HG02763 (cell line): ENCODE results near the gene TRIM43.
"Not testable (repeated sequence)": the region's sequence is repeated elsewhere in the genome, so short reads cannot be mapped to it uniquely, and the experiment has no call there.

Experiments
- ATAC-seq: cut with Tn5 transposase; IDR thresholded peaks from one replicate; pipeline ENCODE4 v1.9.1; 2021; ENCODE audit warnings: mild to moderate bottlenecking, moderate library complexity; ENCODE audit not compliant: unreplicated experiment

Gene TRIM43

DNA sequence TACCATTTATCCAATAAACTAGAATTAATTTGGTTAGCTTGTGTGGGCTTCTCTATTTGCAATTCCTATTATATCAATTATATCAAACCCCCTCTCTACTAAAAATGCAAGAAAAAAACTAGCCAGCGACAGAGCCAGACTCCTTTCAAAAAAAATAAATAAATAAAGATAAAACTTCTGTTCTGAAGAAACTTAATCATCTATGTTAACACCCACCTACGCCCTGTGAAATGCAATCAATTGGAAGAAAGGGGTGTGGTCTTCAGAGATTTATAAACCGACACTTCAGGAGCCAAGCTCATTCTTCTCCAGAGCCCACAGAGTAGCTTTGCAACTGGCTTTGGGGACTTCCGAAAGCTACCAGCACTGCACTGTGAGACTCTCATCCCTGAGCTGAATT lies at the start of gene TRIM43:
TSS of gene TRIM43 (plus strand) at position 301 of the 400 bp plus-strand sequence. CDS start 2,023 bp downstream, outside the sequence.
- not testable (repeated sequence) for ATAC-seq

DNA sequence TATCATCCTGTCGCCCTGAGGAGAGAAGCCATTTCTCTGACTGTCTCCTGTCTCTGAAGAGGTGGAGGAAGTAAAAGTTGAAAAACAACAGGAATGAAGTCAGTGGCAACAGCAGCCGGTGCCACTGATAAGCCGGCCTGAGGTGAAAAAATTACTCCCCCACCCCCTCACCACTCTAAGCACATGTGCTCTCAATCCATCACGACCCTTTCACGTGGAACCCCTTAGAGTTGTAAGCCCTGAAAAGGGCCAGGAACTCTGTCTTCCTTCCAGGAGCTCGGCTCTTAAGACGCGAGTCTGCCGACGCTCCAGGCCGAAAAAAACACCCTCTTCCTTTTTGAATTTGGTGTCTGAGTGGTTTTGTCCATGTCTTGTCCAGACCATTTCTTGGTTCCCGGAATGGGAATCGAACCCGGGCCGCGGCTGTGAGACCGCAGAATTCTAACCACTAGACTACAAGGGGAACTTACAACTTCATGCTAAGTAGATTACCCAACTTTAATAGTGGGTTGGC lies 40.7 kb upstream of the TRIM43 start:
- no peak for ATAC-seq

DNA sequence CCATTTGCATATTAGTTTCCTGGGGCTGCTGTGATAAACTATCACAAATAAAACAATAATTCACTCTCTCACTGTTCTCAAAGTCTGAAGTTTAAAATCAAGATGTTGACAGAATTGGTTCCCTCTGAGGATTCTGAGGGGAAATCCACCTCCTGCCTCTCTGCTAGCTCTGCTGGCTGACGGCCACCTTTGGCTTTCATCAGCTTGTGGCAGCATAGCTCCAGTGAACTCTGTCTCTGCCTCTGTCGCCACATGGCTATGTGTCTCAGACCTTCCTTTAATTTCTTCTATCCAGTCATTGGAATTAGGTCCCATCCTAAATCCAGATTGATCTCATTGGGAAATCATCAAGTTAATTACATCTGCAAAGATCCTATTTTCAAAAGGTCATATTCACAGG lies 38.9 kb upstream of the TRIM43 start:
- no peak for ATAC-seq

DNA sequence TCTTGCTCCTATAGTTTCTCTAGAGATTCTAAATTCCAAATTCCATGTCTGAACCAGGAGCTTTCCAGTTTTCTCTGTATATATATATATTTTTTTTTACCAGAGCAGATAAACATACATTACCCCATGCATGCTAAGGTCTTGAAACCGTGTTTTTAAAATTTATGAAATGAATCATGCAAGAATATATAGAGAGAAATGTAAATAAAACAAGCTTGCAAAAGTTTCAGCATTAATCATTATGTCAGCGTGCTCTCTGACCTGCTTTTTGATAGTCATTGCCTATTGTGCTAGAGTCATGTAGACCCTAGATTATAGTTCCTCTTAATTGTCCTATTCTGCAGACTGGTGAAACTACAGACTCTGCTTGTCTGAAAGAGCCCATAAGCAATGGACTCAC lies 22.6 kb upstream of the TRIM43 start:
- ATAC-seq, result no peak

DNA sequence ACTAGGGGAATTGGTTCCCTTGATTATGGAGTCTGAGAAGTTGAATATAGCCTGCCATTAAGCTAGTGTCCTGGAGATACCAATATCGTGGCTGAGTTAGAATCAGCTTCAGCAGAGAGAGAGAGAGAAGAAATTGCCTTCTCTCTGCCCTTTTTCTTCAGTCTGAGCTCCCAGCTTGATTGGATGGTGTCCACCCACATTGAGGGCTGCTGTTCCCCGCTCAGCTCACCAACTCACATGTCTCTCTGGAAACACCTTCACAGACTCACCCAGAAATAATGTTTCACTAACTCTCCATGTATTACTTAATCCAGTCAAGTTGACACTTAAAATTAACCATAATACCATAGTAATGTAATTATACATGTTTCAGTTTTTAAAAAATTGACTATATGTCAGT lies 17.9 kb upstream of the TRIM43 start:
- no peak for ATAC-seq

DNA sequence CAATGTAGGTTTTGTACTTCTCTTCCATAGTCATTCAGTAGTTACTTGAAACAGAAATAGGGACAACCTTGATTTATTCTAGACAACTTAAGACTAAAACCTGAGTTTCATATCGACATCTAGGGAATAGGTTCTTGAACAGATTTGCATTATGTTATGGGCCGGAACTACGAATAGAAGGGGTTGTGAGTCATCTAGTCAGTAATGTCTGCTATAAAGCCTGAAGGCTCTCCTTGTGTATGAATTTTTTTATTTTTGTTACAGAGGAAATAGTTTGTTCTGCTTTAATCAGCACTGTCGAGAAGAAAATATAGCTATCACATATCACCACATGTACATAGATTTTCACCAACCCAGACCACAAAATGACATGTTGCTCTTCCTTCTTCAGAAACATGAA lies 17.3 kb upstream of the TRIM43 start:
- no peak for ATAC-seq

DNA sequence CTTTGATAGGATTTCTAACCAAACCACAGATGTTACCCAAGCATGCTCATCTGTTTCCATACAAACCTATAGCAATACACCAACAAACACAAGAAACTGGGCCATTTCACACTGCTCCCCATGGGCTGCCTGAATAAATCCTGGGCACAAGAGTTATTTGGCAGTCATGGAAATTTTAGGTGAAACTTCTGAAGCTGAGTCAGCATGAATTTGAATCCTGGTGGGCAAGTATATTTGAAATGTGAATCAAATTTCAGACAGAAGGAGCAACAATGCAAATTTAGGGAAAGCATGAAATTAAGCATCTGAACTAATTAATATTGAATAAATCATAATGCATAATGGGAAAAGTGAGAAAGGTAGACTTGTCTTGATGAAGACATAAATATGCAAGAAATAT lies 15.9 kb upstream of the TRIM43 start:
- ATAC-seq, result no peak

DNA sequence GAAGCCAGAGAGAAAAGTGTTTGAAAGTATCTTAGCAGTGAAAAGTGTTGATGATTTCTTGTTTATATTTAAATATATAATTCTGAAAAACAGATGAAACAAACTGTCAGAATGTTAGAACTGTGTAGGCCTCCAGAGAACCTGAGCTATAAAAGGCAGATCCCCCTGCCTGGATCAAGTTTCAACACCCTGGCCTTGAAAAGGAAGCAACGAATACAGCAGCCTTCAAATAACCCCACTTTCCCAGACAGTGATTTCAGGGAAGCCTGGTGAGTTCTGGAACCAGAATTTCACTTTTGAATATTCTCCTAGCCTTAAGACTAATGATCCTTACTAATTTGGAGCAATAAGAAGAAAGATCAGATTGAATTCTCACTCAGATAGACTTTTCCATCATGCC lies 13.3 kb upstream of the TRIM43 start:
- ATAC-seq, result no peak

DNA sequence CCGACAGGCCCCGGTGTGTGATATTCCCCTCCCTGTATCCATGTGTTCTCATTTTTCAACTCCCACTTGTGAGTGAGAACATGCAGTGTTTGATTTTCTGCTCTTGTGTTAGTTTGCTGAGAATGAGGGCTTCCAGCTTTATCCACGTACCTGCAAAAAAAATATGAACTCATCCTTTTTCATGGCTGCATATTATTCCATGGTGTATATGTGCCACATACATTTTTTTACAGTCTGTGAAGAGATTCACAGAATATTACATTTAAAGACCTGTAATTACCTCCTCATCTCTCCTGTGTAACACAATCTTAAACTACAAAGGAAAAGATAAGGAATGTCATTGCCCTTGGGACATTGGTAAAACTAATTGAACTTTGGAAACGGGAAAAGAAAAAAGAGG lies 8.3 kb upstream of the TRIM43 start:
- ATAC-seq, result not testable (repeated sequence)

DNA sequence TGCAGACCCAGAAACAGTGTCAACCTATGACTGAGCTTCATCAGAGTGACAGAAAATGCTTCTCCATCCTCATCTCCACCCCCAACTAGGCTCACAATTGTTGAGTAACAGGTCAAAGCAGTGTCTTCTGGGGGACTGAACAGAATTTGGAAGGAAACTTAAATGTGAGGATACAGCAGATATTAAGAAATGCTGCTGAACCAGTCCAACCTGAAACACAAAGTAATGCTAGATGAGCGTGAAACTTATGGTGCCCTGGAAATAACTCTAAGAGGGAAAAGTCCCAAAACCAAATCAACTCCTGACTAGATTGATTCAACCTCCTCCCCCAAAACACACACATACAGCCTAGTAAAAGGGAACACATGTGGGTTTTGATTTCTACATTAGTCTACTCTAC lies 7.5 kb upstream of the TRIM43 start:
- ATAC-seq, result not testable (repeated sequence)

DNA sequence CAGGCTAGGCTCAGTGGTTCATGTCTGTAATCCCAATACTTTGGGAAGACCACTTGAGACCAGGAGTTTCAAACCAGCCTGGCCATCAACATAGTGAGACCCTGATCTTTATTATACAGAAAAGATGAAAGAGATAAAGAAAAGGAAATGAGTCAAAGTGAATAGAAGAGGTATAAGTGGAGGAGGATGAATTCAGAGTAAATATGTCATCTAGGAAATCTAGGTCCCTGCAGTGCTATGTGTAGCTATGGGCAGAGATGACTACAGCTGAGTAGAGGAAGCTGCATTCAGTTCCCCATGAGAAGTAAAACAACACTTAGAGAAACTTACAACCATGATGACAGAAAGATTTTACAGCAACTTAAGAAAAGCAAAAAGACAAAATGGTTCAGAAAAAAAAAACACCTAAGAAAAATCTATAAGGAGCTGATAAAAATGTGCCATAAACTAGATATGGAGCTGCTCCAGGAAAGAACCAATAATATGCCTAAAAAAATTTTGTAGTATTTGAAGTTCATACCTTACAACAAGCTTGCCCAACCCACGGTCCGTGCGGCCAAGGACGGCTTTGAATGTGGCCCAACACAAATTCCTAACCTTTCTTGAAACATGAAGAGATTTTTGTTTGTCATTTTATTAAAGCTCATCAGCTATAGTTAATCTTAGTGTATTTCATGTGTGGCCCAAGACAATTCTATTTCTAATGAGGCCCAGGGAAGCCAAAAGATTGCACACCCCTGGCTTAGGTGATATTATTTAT lies 1.8 kb upstream of the TRIM43 start:
- not testable (repeated sequence) for ATAC-seq

DNA sequence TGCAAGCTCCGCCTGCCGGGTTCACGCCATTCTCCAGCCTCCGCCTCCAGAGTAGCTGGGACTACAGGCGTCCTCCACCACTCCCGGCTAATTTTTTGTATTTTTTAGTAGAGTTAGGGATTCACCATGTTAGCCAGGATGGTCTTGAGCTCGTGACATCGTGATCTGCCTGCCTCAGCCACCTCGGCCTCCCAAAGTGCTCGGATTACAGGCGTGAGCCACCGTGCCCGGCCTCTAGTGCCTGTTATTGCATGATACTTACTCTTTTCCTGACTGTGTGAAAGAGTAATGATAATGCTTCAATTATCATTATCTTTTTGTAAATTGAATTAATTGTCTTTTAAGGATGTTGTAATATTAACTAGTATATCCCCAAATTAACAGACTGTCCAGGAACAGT lies 1.2 kb downstream of the TRIM43 start:
- not testable (repeated sequence) for ATAC-seq

DNA sequence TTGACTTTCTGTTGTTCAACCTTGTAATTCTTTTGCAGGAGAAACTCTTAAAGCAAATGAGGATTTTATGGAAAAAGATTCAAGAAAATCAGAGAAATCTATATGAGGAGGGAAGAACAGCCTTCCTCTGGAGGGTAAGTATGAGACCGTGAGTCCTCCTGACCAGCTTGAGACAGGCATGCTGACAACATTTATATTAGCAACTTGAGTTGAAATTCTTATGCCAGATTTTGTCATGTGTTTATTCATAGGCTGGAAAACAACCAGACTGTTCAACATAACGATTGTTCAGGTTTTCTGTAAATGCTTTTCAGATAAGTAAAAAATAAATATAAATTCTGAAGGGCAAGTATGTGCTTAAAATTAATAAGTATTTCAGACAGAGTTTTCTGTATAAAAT lies 3.2 kb downstream of the TRIM43 start:
- not testable (repeated sequence) for ATAC-seq

DNA sequence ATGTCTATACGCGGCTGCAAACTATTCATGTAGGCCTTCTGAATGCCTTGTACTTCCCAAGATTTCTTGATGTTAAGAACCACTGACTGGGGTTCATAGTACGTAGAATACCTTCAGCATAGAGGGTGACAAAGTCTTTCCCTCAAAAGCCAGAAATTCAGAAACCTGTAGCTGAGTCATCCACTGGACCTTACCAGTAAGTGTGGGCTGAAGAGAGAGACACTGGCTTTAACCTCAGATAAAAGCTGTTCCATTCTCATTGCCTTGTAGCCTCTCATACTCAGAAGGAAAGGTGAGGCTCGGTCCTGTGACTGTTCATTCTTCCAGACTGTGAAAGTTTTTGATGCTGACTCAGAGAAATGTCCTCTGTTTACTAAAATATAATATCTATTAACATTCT lies 9.5 kb downstream of the TRIM43 start:
- ATAC-seq, result not testable (repeated sequence)

DNA sequence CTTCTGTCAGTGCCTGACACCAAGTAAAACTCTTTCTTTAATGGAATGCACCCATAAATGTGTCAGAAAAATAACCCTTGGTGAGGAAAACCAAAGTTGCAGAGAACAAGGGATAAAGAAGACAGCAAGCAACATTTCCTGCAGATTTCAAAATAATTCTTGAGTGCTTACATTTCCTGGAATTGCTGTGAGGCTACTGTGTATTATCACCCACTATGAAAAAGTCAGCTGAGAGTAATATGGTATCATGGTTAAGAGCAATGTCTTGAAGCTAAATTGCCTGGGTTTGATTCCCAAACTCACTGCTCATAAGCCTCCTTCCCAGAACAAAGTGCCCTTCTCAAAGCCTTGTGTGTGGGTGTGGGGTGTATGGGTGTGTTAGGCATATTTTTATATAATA lies 10.3 kb downstream of the TRIM43 start:
- ATAC-seq, result not testable (repeated sequence)

DNA sequence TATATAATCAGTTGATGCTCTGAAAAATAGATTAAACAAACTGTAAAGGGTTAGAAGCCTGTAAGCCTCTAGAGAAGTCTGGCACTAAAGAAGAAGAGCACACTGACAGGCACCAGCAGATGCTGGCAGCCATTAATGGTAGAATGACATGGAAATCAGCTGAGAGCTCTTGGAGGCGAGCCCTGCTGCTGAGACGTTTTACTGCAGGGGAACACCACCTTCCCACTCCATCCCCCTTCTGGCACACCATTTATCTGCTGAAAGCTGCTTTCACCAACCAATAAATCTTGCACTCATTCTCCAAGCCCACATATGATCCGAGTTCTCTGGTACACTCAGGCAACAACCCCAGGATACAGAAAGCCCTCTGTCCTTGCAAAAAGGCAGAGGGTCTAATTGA lies 16.6 kb downstream of the TRIM43 start:
- ATAC-seq, result not testable (repeated sequence)

DNA sequence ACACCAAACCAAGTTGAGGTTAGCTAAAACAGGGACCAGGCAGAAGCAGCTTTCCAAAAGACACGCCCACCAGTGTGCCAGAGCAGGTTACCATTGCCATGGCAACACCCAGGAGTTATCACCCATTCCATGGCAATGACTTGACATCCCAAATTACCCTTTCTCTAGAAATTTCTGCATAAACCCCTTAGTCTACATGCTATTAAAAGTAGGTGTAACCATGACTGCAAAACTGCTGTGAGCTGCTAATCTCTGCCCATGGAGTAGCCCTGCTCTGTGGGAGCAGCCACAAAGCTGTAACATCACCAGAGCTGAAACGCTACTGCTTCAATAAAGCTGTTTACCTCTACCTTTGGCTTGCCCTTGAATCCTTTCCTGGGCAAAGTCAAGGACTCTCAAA lies 18.0 kb downstream of the TRIM43 start:
- ATAC-seq, result not testable (repeated sequence)

DNA sequence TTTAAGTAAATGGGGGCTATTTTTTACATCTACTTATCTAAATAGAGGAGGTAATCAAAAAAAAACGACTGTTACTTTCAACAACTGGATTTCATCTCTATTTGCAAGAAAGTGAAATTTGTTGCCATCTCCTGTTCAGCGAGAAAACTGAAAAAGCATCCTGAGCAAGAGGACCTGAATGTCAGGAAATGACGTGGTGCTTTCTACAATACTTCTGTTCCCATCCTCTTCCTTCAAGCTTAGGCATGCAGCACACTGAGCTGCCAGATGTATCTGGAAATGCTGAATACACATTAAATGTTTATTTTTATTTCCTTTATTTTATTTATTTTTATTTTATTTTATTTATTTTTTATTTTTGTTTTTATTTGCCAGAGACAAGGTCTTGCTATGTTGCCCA lies 21.2 kb downstream of the TRIM43 start:
- not testable (repeated sequence) for ATAC-seq

DNA sequence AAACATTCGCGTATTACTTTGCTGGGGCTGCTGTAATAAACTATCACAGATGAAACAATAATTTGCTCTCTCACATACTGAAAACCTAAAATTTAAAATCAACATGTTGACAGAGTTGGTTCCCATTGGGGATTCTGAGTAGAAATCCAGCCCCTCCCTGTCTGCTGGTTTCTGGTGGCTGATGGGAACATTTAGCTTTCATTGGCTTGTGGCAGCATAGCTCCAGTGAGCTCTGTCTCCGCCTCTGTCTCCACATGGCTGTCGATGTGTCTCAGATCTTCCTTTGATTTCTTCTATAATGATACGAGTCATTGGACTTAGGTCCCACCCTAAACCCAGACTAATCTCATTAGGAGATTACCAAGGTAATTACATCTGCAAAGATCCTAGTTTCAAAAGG lies 30.9 kb downstream of the TRIM43 start:
- ATAC-seq, result not testable (repeated sequence)

DNA sequence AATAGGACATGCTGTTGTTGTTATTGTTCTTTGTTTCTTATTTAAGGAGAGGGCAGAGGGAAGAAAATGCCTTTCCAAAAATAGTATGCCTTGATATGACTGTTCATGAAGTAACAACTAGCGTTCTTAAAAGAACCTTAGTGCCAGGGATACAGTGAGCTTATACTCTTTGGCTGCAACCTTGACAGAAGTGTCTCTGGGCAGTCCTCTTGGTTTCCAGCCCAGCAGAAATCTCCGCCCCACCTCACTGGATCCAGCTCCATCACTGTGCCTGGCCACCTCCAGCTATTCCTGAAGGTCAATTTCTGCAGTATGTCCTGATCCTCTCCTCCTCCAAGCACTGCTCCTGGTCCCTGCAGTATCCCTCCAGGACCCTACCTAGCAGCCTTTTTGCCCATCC lies 39.2 kb downstream of the TRIM43 start:
- ATAC-seq, result not testable (repeated sequence)

DNA sequence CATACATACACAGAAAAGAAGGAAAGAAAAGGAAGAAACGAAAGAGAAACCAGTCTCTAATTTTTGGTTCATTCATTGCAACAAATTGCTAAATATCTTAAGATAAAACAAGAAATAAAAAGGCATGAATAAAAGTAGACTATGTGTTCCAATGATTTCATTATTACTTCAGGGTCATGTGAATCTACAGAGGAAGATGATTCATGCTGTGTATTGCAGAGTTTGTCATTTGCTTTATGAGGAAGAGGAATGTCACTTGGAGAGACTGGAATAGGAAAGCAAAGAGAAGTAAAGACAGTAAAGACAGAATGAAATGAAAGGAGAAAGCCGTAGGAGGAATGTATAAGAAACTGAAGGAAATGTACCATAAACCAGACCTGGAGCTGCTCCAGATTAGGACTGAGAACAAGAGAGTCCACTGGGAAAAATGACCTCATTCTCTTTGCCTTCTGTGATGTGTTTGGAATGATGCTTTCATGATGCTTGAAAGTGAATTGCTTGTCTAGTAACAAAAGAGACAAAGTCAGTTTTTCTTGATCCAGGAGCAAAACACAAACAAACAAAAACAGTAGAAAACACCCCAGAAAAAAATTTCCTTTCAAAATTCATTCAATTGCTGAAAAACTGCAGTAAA lies 41.9 kb downstream of the TRIM43 start:
- ATAC-seq, result not testable (repeated sequence)
